ENCODE measurements around the gene OR10C1. TPM values are rescaled to one million over a fixed set of nuclear protein-coding genes. Genes with fewer than 3 reads are reported as not detected.

Gene OR10C1
- total and polyA plus RNA-seq, 2 of the 4 experiments (the other 2 are of a cell fraction), result not detected

GRCh38 chr6:29487660-29488059, 48.6 kb downstream of the OR10C1 start, which contains the start of gene MAS1L:
Gene MAS1L (minus strand): TSS chr6:29487956. CDS start chr6:29487902, 54 bp downstream.
- TF ChIP-seq BHLHE40 (IDR thresholded peaks at IDR 0.05; ENCODE audit: low read depth, low read length) (no peak), CTCF (conservative IDR thresholded peaks at IDR 0.05; ENCODE audit: low read depth, low read length) (no peak), SMC3 (IDR thresholded peaks at IDR 0.05; ENCODE audit: low read depth, low read length) (no peak), USF2 (IDR thresholded peaks at IDR 0.05; ENCODE audit: low read depth, low read length) (no peak), MAFK (IDR thresholded peaks at IDR 0.05; ENCODE audit: low read depth, low read length) (no peak)
- ChIA-PET POLR2A (ENCODE audit: unreplicated experiment) (no interaction called here), CTCF (no interaction called here)
- intact Hi-C loops (cut with micrococcal nuclease), result no loop called here
- Histone ChIP-seq H4K20me1 (ENCODE audit: insufficient read depth, low read length) (no peaks in the 10 kb centered on the region), H3K4me1 (ENCODE audit: control insufficient read depth, insufficient read depth, low read length) (no peaks in the 10 kb centered on the region), H3K4me2 (ENCODE audit: low read depth, low read length) (no peak within 1 kb of the TSS), H3K56ac (ENCODE audit: extremely low read depth, insufficient read depth, low read length) (no peak within 1 kb of the TSS), H3K27ac (ENCODE audit: insufficient read depth, low read length) (no peak within 1 kb of the TSS), H3K4me3 (ENCODE audit: insufficient read depth, low read depth, low read length) (no peak within 1 kb of the TSS), H3K18ac (ENCODE audit: low read depth, low read length) (no peak within 1 kb of the TSS), H2AK9ac (replicated peaks; ENCODE audit: low read depth, low read length, poor library complexity) (no peak within 1 kb of the TSS), H3K27me3 (ENCODE audit: control insufficient read depth, insufficient read depth, low read length) (no peaks in the 10 kb centered on the region), H2AFZ (replicated peaks; ENCODE audit: low read length, poor library complexity) (no peak within 1 kb of the TSS), H3K14ac (replicated peaks; ENCODE audit: low read depth, low read length) (no peak within 1 kb of the TSS), H2BK120ac (ENCODE audit: low read depth, low read length) (no peak within 1 kb of the TSS), H3K9ac (ENCODE audit: low read depth, low read length) (no peak within 1 kb of the TSS), H2AK5ac (ENCODE audit: low read depth, low read length) (no peak within 1 kb of the TSS), H3K36me3 (ENCODE audit: control insufficient read depth, insufficient read depth, low read length) (no peaks in the 10 kb centered on the region), H3K9me1 (ENCODE audit: insufficient read depth, low read length) (no peaks in the 10 kb centered on the region), H2BK5ac (ENCODE audit: low read depth, low read length, poor library complexity, severe bottlenecking) (no peak within 1 kb of the TSS), H3K23ac (ENCODE audit: low read depth, low read length) (no peak within 1 kb of the TSS), H4K8ac (ENCODE audit: low read depth in 2 of 2, low read length in 2 of 2) (no peak within 1 kb of the TSS), H4K91ac (ENCODE audit: insufficient read depth, low read depth, low read length) (no peak within 1 kb of the TSS), H2BK20ac (ENCODE audit: low read depth, low read length) (no peak within 1 kb of the TSS), H4K5ac (ENCODE audit: low read depth, low read length) (no peak within 1 kb of the TSS), H3K9me3 (ENCODE audit: control insufficient read depth, insufficient read depth, low read length) (peaks cover 11% of the 10 kb centered on the region), H3K79me1 (ENCODE audit: low read depth in 1 of 2, low read length in 2 of 2) (no peaks in the 10 kb centered on the region), H2BK15ac (ENCODE audit: low read depth, low read length) (no peak within 1 kb of the TSS), H3K4ac (ENCODE audit: low read depth, low read length) (no peak within 1 kb of the TSS)
- no TSS peak for BruUV-seq (replicated peaks)
- DNase-seq (no peak), ATAC-seq (ENCODE audit: low read depth) (no peak)
- in situ Hi-C loops (cut with MboI; ENCODE audit: low sequenced_read_pairs), result no loop called here
- no CpG with 5 or more reads among the region's 2 CpGs for WGBS, 2 experiments (ENCODE audit: extremely low coverage in 2 of 2, insufficient read length in 1 of 2)
- dilution Hi-C loops (cut with HindIII; ENCODE audit: low sequenced_read_pairs, unreplicated experiment), result no loop called here

All from IMR-90 (cell line).